GM18858 (cell line): ENCODE results near the gene FAM107B.
A peak's percentile ranks its signal among the peaks of the same experiment; 100 is the strongest.

Experiments
- ATAC-seq: cut with Tn5 transposase; IDR thresholded peaks from one replicate; pipeline ENCODE4 v1.9.1; 2021; ENCODE audit not compliant: unreplicated experiment

Gene FAM107B

GRCh38 chr10:14779001-14779651 lies 4.4 kb upstream of the FAM107B start:
- ATAC-seq: no peak

GRCh38 chr10:14776546-14776945 lies 1.8 kb upstream of the FAM107B start:
- ATAC-seq: no peak

DNA sequence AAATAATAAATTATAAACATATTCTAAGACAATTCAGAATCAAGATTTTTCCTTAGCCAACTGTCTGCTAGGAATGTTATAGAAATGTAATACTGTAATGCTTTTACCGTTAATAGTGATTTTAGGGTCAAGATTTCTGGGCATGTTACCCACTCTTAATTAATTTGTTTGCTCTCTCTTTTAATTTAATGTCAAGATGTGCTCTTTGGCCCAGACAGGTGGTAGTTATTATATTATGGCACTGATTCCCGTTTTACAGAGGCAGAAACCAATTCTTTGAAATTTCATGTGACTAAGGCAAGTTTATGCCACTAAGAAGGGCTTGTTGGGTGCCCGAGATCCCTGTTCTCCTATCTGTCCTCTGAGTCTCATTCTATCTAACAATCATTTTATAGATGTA lies 959 bp upstream of the FAM107B start:
- no peak for ATAC-seq

- ATAC-seq: no peak
Observed at GRCh38 chr10:14774214-14774580, 500 bp downstream of the FAM107B start.

GRCh38 chr10:14773551-14774213 lies 1.0 kb downstream of the FAM107B start:
- no peak for ATAC-seq

GRCh38 chr10:14772399-14772798 lies 2.3 kb downstream of the FAM107B start:
- ATAC-seq: no peak

DNA sequence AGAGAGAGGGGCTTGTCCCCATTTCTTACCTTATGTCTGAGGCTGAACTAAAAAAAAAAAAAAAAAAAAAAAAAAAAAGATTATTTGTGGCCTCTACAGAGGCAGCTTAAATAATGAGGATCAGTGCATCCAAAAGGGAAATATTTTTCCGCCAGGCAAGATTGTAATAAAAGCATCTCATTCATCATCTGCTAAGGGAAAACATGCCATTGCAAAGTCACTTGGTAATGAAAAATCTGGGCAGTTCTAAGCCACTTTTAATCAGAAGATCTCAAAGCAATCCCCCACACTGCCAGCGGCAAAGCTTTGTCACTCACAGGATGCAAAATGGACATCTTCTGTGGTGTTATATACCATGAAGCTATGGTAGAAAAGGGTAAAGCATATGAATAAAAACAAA lies 3.8 kb downstream of the FAM107B start:
- no peak for ATAC-seq

DNA sequence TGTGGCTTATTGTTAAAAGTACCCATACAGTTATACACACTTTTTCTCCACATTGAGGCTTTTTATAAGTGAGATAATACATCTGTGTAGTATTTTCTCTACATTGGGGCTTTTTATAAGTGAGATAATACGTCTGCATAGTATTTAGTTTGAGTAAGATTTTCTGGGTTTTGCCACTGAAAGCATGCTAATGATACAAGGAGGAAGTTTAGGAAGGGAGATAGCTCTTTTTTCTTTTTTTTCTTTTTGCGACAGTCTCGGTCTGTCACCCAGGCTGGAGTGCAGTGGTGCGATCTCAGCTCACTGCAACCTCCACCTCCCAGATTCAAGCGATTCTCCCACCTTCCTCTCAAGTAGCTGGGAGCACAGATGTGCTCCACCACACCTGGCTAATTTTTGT lies 13.3 kb downstream of the FAM107B start:
- no peak for ATAC-seq

- ATAC-seq: no peak
Observed at GRCh38 chr10:14758994-14759664, 15.6 kb downstream of the FAM107B start.

DNA sequence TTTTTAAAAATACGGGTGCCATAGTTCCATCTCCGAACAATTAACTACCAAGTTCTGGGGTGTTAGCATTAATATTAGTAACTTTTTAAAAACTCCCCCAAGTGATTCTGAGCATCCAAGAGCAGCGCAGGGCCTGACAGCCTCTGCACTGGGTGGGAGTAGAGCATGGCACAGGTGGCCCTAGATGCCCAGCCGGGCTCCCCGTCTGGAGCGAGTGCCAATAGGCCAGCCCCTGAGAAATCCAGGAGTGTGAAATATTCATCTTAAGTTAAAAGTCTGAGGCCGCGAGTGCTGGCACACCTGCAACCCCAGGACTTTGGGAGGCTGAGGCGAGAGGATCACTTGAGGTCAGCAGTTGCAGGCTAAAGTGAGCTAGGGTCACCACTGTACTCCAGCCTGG lies 16.2 kb downstream of the FAM107B start:
- no peak for ATAC-seq

- no peak for ATAC-seq
Observed at GRCh38 chr10:14757986-14758385, 16.7 kb downstream of the FAM107B start.

GRCh38 chr10:14757394-14757793 lies 17.3 kb downstream of the FAM107B start:
- no peak for ATAC-seq

GRCh38 chr10:14753441-14753840 lies 21.3 kb downstream of the FAM107B start:
- ATAC-seq: no peak

DNA sequence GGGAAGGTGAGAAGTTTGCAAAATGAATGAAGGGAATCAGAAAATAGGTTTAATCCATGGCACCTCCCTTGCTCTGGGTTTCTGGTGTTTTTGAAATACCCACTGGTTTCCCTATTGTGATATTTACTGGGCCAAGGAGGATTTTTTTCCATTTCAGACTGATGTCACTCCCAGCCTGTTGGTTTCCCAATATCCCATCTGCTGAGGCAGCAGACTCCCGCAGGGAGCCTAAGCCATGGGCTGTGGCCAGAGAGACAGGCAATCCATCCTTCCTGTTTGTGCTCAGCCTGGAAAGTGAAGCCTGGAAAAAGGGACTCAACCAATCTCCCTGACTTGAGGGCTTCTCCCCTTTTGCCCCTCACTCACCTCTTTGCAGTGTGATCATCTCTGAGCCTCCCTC lies 22.8 kb downstream of the FAM107B start:
- ATAC-seq: no peak

DNA sequence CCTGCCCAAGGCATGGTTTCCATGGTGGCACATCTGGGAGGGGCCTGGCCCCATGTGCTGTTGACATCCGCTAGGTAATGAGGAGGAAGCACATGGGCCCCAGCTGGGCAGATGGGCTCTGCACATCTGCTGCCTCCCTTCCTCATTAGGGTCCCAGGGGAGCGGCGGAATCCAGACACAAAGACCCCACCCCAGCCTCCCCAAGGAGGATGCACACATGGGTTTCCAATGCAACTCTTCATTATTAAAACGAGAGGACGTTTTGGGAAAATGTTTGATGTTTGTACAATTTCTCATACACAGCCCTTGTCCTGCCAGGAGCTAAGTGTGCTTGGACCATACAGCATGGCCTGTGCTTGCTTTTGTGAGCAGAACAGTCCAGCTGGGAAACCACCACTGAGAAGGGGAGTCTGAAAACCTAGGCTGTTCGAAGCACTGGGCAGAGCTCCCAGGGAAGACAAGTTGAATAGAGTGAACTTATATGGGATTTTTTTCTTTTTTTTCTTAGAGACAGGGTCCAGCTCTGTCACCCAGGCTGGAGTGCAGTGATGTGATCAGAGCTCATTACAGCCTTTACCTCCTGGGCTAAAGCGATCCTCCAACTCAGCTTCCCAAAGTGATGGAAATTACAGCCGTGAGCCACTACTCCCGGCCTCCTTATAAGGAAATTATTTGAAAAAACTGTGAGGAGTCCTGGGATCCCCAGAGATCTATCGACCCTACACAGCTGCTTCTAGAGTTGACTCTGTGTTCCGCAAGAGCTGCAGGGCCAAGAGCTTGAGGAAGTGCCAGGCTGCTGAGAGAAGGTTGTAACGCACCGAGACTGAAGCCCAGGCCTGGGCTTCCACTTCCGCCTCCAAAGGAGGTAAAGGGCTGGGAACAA lies 23.4 kb downstream of the FAM107B start:
- no peak for ATAC-seq

- ATAC-seq: no peak
Observed at GRCh38 chr10:14749070-14749809, 25.5 kb downstream of the FAM107B start.

DNA sequence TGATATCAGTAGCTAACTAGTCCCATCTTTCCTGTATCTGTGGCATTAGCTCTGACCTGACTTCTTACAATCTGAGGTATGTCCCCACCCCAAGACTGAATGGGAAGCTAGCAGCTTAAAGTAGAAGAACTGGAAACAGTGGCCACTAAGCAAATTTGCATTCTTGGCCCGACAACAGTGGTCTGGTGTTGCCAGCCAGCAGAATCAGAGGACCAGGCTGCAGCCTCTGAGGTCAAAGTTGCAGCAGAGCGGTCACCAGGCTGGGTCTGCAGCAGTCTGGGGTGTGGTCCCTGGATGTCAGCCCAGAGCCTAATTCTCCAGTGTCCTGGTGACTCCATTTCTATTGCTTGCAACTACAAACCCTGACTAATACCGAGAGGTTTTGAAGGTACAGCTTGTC lies 26.3 kb downstream of the FAM107B start:
- no peak for ATAC-seq

- ATAC-seq: peak; percentile 83
Observed at GRCh38 chr10:14742815-14743214, 31.9 kb downstream of the FAM107B start.

- ATAC-seq: no peak
Observed at GRCh38 chr10:14742382-14742781, 32.3 kb downstream of the FAM107B start.

DNA sequence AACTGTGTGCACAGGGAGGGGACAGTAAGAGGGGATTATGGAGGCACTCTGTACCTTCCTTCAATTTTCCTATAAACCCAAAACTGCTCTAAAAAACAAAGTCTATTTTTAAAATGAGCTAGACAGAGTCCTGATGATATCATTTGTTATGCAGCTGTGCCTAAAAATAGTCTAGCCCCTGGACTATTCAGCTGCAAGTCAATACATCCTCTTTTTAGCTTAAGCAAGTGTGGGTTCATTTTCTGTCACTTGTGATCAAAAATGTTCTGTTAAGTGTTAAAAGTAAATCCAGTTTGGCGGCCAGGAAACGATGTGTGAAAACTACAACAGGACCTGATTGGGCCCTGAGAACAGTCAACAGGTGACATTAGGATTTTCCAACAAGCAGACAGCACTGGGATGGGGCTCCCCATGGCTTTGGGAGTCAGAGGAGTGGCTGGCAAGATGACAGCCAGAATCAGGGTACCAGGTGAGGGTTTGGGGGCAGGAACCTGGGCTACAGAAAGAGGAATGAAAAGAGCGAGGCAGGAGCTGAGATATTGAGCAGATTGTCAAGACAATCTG lies 33.9 kb downstream of the FAM107B start:
- peak; percentile 43 for ATAC-seq
